OCI-LY7 (cell line): ENCODE measurements around the gene SLC6A17. TPM values are rescaled to one million over a fixed set of nuclear protein-coding genes. Genes with fewer than 3 reads are reported as not detected.

Experiments
- BruUV-seq: library from RNA; stranded (reverse); fragments of 400-500 nt; replicated peaks from 2 replicates; lab custom pipeline; 2021; lab: Mats Ljungman, UMichigan
- CTCF ChIA-PET: fragments of 300-600 bp; sonication (Branson Sonifier 250); formaldehyde crosslinking; loops from one replicate; lab custom pipeline; 2022; ENCODE audit warnings: antibody characterized with exemption; ENCODE audit not compliant: unreplicated experiment; lab: Charles Lee
- POLR2A ChIA-PET: fragments of 300-600 bp; sonication (Branson Sonifier 250); formaldehyde crosslinking; loops from one replicate; lab custom pipeline; 2022; ENCODE audit warnings: antibody characterized with exemption; lab: Charles Lee
- DNase-seq: peaks from one replicate; pipeline ENCODE4 v3.0.0-alpha.2; 2015; ENCODE audit warnings: low spot score
- H2AFZ ChIP-seq: fragments of 200-600 bp; sonication (generic), shearing (Covaris generic); 2 replicates; pipeline ENCODE4 v1.6.1; 2014; ENCODE audit warnings: mild to moderate bottlenecking, antibody characterized with exemption, low read length, moderate library complexity
- H3K27ac ChIP-seq: fragments of 200-600 bp; sonication (generic); 2 replicates; pipeline ENCODE4 v1.5.1; 2014; ENCODE audit warnings: mixed run types, low read depth, mild to moderate bottlenecking, moderate library complexity, low read length, inconsistent platforms; ENCODE audit not compliant: poor library complexity, severe bottlenecking
- H3K36me3 ChIP-seq: fragments of 200-600 bp; sonication (generic); 2 replicates; pipeline ENCODE4 v1.6.1; 2014; ENCODE audit warnings: mild to moderate bottlenecking, antibody characterized with exemption, low read length, moderate library complexity, mixed read lengths; ENCODE audit not compliant: insufficient read depth
- H3K4me1 ChIP-seq: fragments of 200-600 bp; sonication (generic); 2 replicates; pipeline ENCODE4 v1.5.1; 2014; ENCODE audit warnings: mild to moderate bottlenecking, low read length; ENCODE audit not compliant: insufficient read depth, poor library complexity, severe bottlenecking
- H3K4me2 ChIP-seq: fragments of 200-600 bp; sonication (generic); 2 replicates; pipeline ENCODE4 v1.6.1; 2014; ENCODE audit warnings: mild to moderate bottlenecking, low read length
- H3K4me3 ChIP-seq: fragments of 200-600 bp; sonication (generic); 2 replicates; pipeline ENCODE4 v1.5.1; 2014; ENCODE audit warnings: mild to moderate bottlenecking, low read depth, low read length; ENCODE audit not compliant: poor library complexity, severe bottlenecking
- H3K79me2 ChIP-seq: fragments of 200-600 bp; sonication (generic); 2 replicates; pipeline ENCODE4 v1.6.1; 2016; ENCODE audit warnings: low read depth, mild to moderate bottlenecking, low read length, moderate library complexity, mixed read lengths; ENCODE audit not compliant: insufficient read depth
- H3K9me2 ChIP-seq: fragments of 200-600 bp; sonication (generic); 2 replicates; pipeline ENCODE4 v1.6.1; 2016; ENCODE audit warnings: mild to moderate bottlenecking, low read length, mixed read lengths; ENCODE audit not compliant: insufficient read depth
- H3K9me3 ChIP-seq: fragments of 200-600 bp; sonication (generic); 2 replicates; pipeline ENCODE4 v1.6.1; 2014; ENCODE audit warnings: mild to moderate bottlenecking, mixed run types, low read length, mixed read lengths
- H4K20me1 ChIP-seq: fragments of 200-600 bp; sonication (generic); 2 replicates; pipeline ENCODE4 v1.6.1; 2014; ENCODE audit warnings: mild to moderate bottlenecking, antibody characterized with exemption, low read length, moderate library complexity, mixed read lengths; ENCODE audit not compliant: insufficient read depth
- CTCF ChIP-seq: fragments of 200-600 bp; sonication (generic); conservative IDR thresholded peaks from 2 replicates; pipeline ENCODE4 v1.5.1; 2014; ENCODE audit warnings: mild to moderate bottlenecking, antibody characterized with exemption, low read length, moderate library complexity, mixed read lengths
- EZH2phosphoT487 ChIP-seq: fragments of 200-600 bp; sonication (generic); IDR thresholded peaks from 2 replicates; pipeline ENCODE4 v1.6.1; 2018; ENCODE audit warnings: low read depth, borderline replicate concordance, mild to moderate bottlenecking, mixed run types, antibody characterized with exemption, low read length, moderate library complexity, mixed read lengths
- intact Hi-C: fragments of 100-400 bp; cut with micrococcal nuclease; formaldehyde crosslinking; loops from one replicate; pipeline ENCODE4 v1.10.0; 2022; ENCODE audit not compliant: unreplicated experiment
- total RNA-seq, 2 experiments: library from RNA; depleted of rRNA in 1 of 2; stranded (reverse); fragments of >200 nt in 1 of 2; shearing (Covaris generic) in 1 of 2; gene quantifications; 2 replicates each; pipeline ENCODE4 v1.2.3, GENCODE V29; 2014 to 2022

Gene SLC6A17
- total RNA-seq, 2 experiments from 2014 or later = not detected

DNA sequence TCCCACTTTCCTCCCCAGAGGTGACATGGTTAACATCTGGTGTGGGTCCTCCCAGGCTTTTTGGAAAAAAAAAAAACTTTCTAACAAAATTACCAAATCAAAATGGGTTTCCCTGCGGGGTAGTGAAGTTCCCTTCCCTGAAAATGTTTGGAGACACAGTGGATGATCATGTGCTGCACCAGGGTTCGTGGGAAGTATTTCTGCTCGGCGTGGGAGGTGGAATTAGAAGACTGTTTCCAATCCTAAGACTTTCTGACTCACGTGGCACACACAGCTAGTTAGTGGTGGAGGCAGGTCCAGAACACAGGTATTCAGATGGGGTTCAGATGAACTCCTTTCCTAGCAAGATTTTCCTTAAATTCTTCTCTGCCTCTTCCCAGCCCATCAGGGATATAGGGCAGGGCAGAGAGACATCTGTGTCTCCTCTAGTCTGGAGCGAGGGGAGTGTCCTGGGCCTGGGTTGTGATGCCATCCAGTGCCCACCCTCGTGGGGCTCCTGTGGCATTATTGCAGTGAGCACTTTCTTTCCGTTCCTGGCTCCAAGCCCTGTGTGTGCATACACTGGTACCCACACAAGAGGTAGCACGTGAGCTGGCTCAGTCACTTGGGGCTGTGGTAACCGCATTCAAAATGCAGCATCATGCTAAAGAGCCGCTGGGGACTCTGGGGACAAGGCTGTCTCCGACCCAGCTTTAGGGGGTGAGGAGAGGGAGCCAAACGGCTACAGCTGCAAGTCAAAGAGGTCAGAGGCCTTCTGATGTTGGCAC is 87.3 kb downstream of the SLC6A17 start:
- Histone ChIP-seq H3K4me2 (no peak overlapping the region), H3K27ac (no peak overlapping the region), H3K4me1 (peaks cover 4% of the 10 kb centered on the region), H2AFZ (no peak overlapping the region), H3K79me2 (no peaks in the 10 kb centered on the region), H3K4me3 (no peak overlapping the region), H3K9me3 (no peaks in the 10 kb centered on the region), H3K36me3 (no peaks in the 10 kb centered on the region), H3K9me2 (no peaks in the 10 kb centered on the region), H4K20me1 (no peaks in the 10 kb centered on the region)
- BruUV-seq = no TSS peak
- no peak for DNase-seq
- ChIA-PET CTCF (no interaction called here), POLR2A (no interaction called here)
- intact Hi-C loops = no loop called here
- TF ChIP-seq EZH2phosphoT487 (no peak), CTCF (no peak)

DNA sequence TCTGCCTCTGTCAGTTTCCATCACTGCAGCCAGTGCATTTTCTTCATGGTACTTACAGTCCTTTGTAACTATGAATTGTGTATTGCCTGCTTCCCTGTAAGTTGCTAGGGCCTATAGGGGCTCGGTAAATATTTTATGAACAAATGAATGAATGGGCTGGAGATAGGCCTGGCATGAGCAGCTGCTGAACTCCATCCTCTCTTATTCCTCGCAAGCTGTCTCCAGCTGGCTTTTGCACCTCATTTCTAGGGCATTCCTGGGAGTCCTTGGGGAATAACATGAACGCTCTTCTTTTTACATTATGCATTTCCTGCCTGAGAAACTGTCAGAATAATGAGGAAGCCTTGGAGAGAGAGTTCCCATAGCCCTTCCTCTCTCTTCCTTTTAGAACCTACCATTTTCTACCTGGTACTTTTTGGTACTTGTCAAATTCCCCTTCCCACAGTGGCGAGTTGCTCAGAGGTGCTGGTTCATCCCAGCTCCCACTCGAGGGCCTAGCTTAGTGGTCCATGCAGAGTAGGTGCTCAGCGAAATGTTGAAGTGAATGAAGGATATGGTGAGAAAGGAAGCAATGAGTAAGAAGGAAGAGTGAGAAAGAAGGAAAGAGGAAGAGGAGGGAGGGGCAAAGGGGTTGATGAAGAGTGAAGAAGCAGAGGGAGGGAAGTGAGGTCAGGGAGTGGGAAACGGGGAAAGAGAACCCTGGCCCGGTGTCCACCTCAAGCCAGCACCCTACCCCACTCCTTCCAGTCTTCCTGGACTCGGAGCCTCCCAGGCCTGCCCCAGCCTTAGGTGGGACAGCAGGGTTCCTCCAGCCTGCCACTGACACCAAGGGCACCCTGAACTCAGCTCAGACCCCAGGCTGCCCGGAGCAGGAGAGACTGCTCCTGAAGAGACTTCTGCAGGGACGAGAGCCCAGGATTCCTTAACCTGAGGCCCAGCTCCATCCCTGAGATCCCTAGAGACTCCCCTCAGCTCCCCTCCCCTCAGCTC is 89.4 kb downstream of the SLC6A17 start:
- ChIA-PET CTCF (no interaction called here), POLR2A (no interaction called here)
- no peaks in the 10 kb centered on the region for H3K9me3 ChIP-seq
- no peak overlapping the region for H3K4me3 ChIP-seq
- TF ChIP-seq CTCF (no peak), EZH2phosphoT487 (no peak)
- no TSS peak for BruUV-seq
- H4K20me1 ChIP-seq = no peaks in the 10 kb centered on the region
- no peak overlapping the region for H3K27ac ChIP-seq
- no peak for DNase-seq
- peaks cover 24% of the 10 kb centered on the region for H3K4me1 ChIP-seq
- no peak overlapping the region for H3K4me2 ChIP-seq
- no peaks in the 10 kb centered on the region for H3K79me2 ChIP-seq
- intact Hi-C loops = no loop called here
- H3K9me2 ChIP-seq = no peaks in the 10 kb centered on the region
- H2AFZ ChIP-seq = no peak overlapping the region
- H3K36me3 ChIP-seq = no peaks in the 10 kb centered on the region
